Suprapubic skin (tissue), 4 donors: Measurements from ENCODE around the gene GPR156.

Experiments
- CTCF ChIP-seq, 2 donors: fragments of 200-600 bp in 1 of 2; fragments of 450-650 bp in 1 of 2; sonication (generic) in 1 of 2; IDR thresholded peaks; one replicate each; pipeline ENCODE4 v1.5.1; 2016 to 2019; ENCODE audit warnings: antibody characterized with exemption in 2 of 2, mild to moderate bottlenecking in 1 of 2, moderate library complexity in 1 of 2
- POLR2A ChIP-seq, 2 donors: fragments of 450-650 bp; IDR thresholded peaks; one replicate each; pipeline ENCODE4 v1.6.1; 2017; ENCODE audit warnings: antibody characterized with exemption in 2 of 2, mild to moderate bottlenecking in 2 of 2, moderate library complexity in 2 of 2
- POLR2AphosphoS5 ChIP-seq, 3 donors: sonication (generic); formaldehyde crosslinking; IDR thresholded peaks; one replicate each; pipeline ENCODE4 v1.6.1; 2017; ENCODE audit warnings: antibody characterized with exemption in 3 of 3

DNA sequence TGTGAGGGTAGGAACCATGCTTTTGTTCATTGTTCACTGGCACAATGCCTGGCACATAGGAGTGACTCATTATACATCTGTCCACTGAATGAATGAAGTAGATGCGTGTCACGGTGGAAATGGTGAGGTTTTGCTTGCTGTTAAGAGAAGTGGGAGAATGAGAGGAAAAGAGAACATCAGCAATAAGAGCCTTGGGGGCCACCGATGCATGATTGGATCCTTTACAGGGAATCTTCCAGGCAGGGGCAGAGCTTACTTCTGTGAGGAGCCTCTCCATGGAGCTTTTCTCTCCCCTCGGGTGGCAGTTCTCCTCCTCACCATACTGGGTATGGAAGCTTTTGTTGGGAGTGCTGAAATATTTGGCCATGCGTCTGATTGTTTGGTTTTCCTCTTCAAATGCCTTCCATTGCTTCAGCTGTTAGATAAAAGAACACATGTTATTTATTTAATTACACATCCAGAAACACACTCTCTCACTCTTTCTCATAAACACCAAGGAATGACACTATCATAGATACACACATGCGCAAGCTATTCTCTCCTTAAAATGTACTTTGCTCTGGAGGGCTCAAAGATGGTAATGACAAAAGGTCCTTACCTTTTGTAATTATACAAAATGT lies 111.9 kb downstream of the GPR156 start:
- TF ChIP-seq CTCF (IDR thresholded peaks at IDR 0.05) (no peak), POLR2A (IDR thresholded peaks at IDR 0.05) (no peak), POLR2AphosphoS5 (IDR thresholded peaks at IDR 0.05) (no peak)
